GM18499 (cell line): ENCODE data around the gene BANP.
"Not testable (repeated sequence)": the region's sequence is repeated elsewhere in the genome, so short reads cannot be mapped to it uniquely, and the experiment has no call there.

Experiments used
- ATAC-seq: cut with Tn5 transposase; IDR thresholded peaks from one replicate; pipeline ENCODE4 v1.9.1; 2021; ENCODE audit warnings: moderate number of reproducible peaks; ENCODE audit not compliant: insufficient read depth, unreplicated experiment

BANP gene

GRCh38 chr16:87984632-87985267 is 33.5 kb downstream of the BANP start:
- ATAC-seq: no peak

GRCh38 chr16:87985493-87985892 is 34.3 kb downstream of the BANP start:
- ATAC-seq: not testable (repeated sequence)

- not testable (repeated sequence) for ATAC-seq
Measured at GRCh38 chr16:87986361-87986849, 35.2 kb downstream of the BANP start.

- not testable (repeated sequence) for ATAC-seq
Measured at GRCh38 chr16:87988596-87988995, 37.4 kb downstream of the BANP start.

- not testable (repeated sequence) for ATAC-seq
Measured at GRCh38 chr16:87990254-87990653, 39.0 kb downstream of the BANP start.

GRCh38 chr16:87992142-87992541 is 40.9 kb downstream of the BANP start:
- not testable (repeated sequence) for ATAC-seq

GRCh38 chr16:87993901-87994300 is 42.7 kb downstream of the BANP start:
- no peak for ATAC-seq

GRCh38 chr16:87995644-87996043 is 44.4 kb downstream of the BANP start:
- ATAC-seq: no peak

- ATAC-seq: no peak
Measured at GRCh38 chr16:87996962-87997880, 46.0 kb downstream of the BANP start.

GRCh38 chr16:87998184-87998793 is 47.1 kb downstream of the BANP start:
- ATAC-seq: not testable (repeated sequence)

GRCh38 chr16:87998992-87999391 is 47.8 kb downstream of the BANP start:
- ATAC-seq: not testable (repeated sequence)

GRCh38 chr16:88002211-88002610 is 51.0 kb downstream of the BANP start:
- ATAC-seq: no peak

- ATAC-seq: no peak
Measured at GRCh38 chr16:88002749-88003148, 51.5 kb downstream of the BANP start.

- no peak for ATAC-seq
Measured at GRCh38 chr16:88003316-88003715, 52.1 kb downstream of the BANP start.

- ATAC-seq: no peak
Measured at GRCh38 chr16:88003736-88004135, 52.5 kb downstream of the BANP start.

- ATAC-seq: no peak
Measured at GRCh38 chr16:88004391-88004790, 53.2 kb downstream of the BANP start.

GRCh38 chr16:88005181-88005581 is 53.9 kb downstream of the BANP start:
- ATAC-seq: no peak

GRCh38 chr16:88005968-88006367 is 54.7 kb downstream of the BANP start:
- no peak for ATAC-seq

- no peak for ATAC-seq
Measured at GRCh38 chr16:88007321-88007731, 56.1 kb downstream of the BANP start.

GRCh38 chr16:88008840-88009239 is 57.6 kb downstream of the BANP start:
- ATAC-seq: no peak
